Body of pancreas (tissue), 4 donors: ENCODE data around the gene TP53BP2.

Experiments
- CTCF ChIP-seq, 7 experiments: fragments of 450-650 bp in 4 of 7; fragments of 200-600 bp in 3 of 7; sonication (generic) in 3 of 7; IDR thresholded peaks; one replicate each; pipeline ENCODE4 v1.5.1; 2016 to 2019; ENCODE audit warnings: antibody characterized with exemption in 7 of 7
- POLR2A ChIP-seq, 3 donors: fragments of 450-650 bp; IDR thresholded peaks; one replicate each; pipeline ENCODE4 v1.6.1; 2016; ENCODE audit warnings: antibody characterized with exemption in 3 of 3, mild to moderate bottlenecking in 2 of 3

- no peak for TF ChIP-seq CTCF (IDR thresholded peaks at IDR 0.05)
- no peak for TF ChIP-seq POLR2A (IDR thresholded peaks at IDR 0.05)
Observed at GRCh38 chr1:223876590-223876989, 30.8 kb upstream of the TP53BP2 start.
